Cardiac ventricle fibroblast (primary cell): ENCODE measurements around the gene NCLN. TPM values are rescaled to one million over a fixed set of nuclear protein-coding genes. Genes with fewer than 3 reads are reported as not detected.

Experiments used
- total RNA-seq: library from RNA; depleted of rRNA; stranded (reverse); fragments of >200 nt; gene quantifications from 2 replicates; pipeline ENCODE4 v1.2.3, GENCODE V29; 2015

Gene NCLN, protein sequence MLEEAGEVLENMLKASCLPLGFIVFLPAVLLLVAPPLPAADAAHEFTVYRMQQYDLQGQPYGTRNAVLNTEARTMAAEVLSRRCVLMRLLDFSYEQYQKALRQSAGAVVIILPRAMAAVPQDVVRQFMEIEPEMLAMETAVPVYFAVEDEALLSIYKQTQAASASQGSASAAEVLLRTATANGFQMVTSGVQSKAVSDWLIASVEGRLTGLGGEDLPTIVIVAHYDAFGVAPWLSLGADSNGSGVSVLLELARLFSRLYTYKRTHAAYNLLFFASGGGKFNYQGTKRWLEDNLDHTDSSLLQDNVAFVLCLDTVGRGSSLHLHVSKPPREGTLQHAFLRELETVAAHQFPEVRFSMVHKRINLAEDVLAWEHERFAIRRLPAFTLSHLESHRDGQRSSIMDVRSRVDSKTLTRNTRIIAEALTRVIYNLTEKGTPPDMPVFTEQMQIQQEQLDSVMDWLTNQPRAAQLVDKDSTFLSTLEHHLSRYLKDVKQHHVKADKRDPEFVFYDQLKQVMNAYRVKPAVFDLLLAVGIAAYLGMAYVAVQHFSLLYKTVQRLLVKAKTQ
- 41.8 and 58.0 TPM in 2 replicates for total RNA-seq

GRCh38 chr19:3185461-3186159 lies at the start of gene NCLN:
NCLN (plus strand) TSS chr19:3185930; CDS start chr19:3186031, 101 bp downstream.

DNA sequence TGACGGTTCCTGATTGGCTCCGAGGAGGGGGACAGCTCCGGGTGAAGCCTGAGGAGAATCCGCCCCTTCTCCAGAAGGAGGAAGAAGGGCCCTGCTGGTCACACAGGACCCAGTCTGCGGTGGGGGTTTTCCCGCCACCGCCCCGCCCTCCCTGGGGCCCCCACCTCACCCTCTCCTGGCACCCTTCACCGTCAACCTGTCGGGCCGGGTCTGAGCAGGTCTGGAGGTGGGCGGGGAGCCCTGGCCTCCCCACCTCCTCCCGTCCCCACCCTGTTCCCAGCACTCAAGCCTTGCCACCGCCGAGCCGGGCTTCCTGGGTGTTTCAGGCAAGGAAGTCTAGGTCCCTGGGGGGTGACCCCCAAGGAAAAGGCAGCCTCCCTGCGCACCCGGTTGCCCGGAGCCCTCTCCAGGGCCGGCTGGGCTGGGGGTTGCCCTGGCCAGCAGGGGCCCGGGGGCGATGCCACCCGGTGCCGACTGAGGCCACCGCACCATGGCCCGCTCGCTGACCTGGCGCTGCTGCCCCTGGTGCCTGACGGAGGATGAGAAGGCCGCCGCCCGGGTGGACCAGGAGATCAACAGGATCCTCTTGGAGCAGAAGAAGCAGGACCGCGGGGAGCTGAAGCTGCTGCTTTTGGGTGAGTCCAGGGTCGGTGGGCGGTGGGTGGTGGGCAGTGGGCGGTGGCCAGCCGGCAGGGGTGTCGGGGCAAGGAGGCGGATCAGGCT lies 49.6 kb upstream of the NCLN start, which contains the start of gene GNA15:
Gene GNA15 (plus strand): TSS at position 73 of the 723 bp plus-strand sequence. CDS start 418 bp downstream, at position 491.

DNA sequence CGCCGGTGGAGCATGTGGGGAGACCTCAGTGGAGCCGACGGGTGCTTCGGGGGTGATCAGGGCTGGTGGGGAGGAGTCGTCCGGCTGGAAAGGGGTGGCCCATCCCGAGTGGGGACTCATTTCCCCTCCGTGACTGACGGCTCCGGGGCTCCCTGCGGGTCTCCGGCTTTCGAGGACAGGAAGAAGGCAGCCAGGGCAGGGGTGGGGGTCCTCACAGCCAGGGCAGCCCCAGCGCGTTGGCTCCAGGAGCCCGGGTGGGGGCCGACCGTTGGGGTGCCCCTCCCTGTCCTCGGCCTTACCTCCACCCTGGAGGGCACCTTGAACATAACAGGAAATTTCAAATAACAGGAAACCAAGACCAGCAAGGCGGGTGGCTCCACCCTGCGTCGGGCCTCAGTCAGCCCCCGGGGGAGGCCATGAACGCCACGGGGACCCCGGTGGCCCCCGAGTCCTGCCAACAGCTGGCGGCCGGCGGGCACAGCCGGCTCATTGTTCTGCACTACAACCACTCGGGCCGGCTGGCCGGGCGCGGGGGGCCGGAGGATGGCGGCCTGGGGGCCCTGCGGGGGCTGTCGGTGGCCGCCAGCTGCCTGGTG lies 7.3 kb upstream of the NCLN start, which contains the start of gene S1PR4:
Gene S1PR4 (plus strand): TSS at position 393 of the 596 bp plus-strand sequence. CDS start 24 bp downstream, at position 417.

DNA sequence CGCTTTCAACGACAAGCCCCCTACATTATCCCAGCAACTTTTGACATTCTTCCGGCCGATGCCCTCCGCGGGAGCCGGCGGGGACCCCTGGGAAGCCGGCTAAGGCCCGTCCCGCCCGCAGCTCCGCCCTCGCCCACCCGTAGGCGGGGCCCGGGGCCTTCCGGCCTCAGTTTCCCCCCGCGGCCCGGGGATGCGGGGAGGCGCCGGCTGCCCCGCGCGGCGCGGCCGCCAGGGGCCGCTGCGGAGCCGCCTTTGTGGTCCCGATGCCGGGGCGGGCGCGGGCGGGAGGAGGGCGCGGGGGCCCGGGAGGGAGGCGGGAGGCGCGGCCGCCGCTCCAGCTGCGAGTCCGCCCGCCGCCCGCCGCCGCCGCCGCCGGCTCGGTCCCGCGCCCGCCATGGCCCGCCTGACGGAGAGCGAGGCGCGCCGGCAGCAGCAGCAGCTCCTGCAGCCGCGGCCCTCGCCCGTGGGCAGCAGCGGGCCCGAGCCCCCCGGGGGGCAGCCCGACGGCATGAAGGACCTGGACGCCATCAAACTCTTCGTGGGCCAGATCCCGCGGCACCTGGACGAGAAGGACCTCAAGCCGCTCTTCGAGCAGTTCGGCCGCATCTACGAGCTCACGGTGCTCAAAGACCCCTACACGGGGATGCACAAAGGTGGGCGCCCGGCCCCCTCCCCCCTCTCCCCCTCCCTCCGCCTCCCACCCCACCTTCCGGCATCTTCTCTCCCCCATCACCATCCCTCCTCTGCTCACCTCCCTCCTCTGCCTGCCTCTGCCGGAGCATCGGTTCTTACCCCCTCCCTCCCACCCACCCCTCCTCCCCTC lies 38.8 kb downstream of the NCLN start, which contains the start of gene CELF5:
Gene CELF5 (plus strand): TSS at position 316 of the 823 bp plus-strand sequence. CDS start 79 bp downstream, at position 395.

Other genes with a start within 250 kb of the NCLN start
- gene ZNF77, start 241.0 kb upstream of the NCLN start, total RNA-seq = 1.6 and 4.5 TPM in 2 replicates
- gene TLE6, start 208.4 kb upstream of the NCLN start, total RNA-seq = 0.25 and 3.8 TPM in 2 replicates
- gene TLE2, start 156.7 kb upstream of the NCLN start, total RNA-seq = 40.4 and 61.2 TPM in 2 replicates
- 197 and 243 TPM in 2 replicates for gene TLE5, start 123.4 kb upstream of the NCLN start, total RNA-seq
- 48.4 and 53.4 TPM in 2 replicates for gene GNA11, start 91.6 kb upstream of the NCLN start, total RNA-seq
- not detected in 2 replicates for gene GNA15, start 49.9 kb upstream of the NCLN start, total RNA-seq
- gene S1PR4, start 7.2 kb upstream of the NCLN start, total RNA-seq = not detected in 2 replicates
- not detected in 2 replicates for gene CELF5, start 38.7 kb downstream of the NCLN start, total RNA-seq
- 125 and 142 TPM in 2 replicates for gene NFIC, start 180.7 kb downstream of the NCLN start, total RNA-seq